SK-N-SH (cell line): ENCODE measurements around the gene SHPK. TPM values are rescaled to one million over a fixed set of nuclear protein-coding genes. Genes with fewer than 3 reads are reported as not detected.

Experiments used
- CTCF ChIA-PET: fragments of 300-600, 350-600 bp; formaldehyde crosslinking; extraction: SDS; loops from one replicate; lab custom pipeline; 2021; lab: Yijun Ruan, JAX
- POLR2A ChIA-PET: fragments of 350-600 bp; sonication (Branson Sonifier 250); formaldehyde crosslinking; extraction: SDS; loops from one replicate; lab custom pipeline; 2020; ENCODE audit warnings: antibody characterized with exemption, inconsistent platforms; lab: Yijun Ruan, JAX
- DNase-seq: peaks from one replicate; pipeline ENCODE4 v3.0.0; 2012
- H2AFZ ChIP-seq: fragments of 200-600 bp; sonication (generic); 2 replicates; pipeline ENCODE4 v1.8.1; 2016; ENCODE audit warnings: antibody characterized with exemption, mild to moderate bottlenecking, low read depth
- H3F3A ChIP-seq: fragments of 200-600 bp; sonication (generic); replicated peaks from 2 replicates; pipeline ENCODE3; 2016; ENCODE audit warnings: antibody characterized with exemption, mild to moderate bottlenecking; ENCODE audit not compliant: insufficient read depth
- H3K27ac ChIP-seq, 2 experiments: fragments of 200-500 bp in 1 of 2; fragments of 200-600 bp in 1 of 2; sonication (Bioruptor generic) in 1 of 2; sonication (generic), shearing (Covaris generic) in 1 of 2; 2 replicates each; pipeline versions ENCODE4 v1.5.1 to v1.6.1; 2014 to 2016; ENCODE audit warnings: low read depth in 2 of 2, inconsistent platforms in 1 of 2, low read length in 1 of 2, mild to moderate bottlenecking in 1 of 2, mixed read lengths in 1 of 2
- H3K27me3 ChIP-seq: fragments of 200-600 bp; sonication (generic), shearing (Covaris generic); 2 replicates; pipeline ENCODE4 v1.6.1; 2016; ENCODE audit warnings: mixed run types; ENCODE audit not compliant: insufficient read depth
- H3K36me3 ChIP-seq, 2 experiments: fragments of 200-500 bp in 1 of 2; fragments of 200-600 bp in 1 of 2; sonication (Bioruptor generic) in 1 of 2; sonication (generic) in 1 of 2; replicated peaks in 1 of 2; 2 replicates each; pipeline versions ENCODE3 to v1.5.1; 2014 to 2016; ENCODE audit warnings: low read length in 1 of 2, mild to moderate bottlenecking in 1 of 2; ENCODE audit not compliant: insufficient read depth in 2 of 2, control insufficient read depth in 1 of 2
- H3K4me1 ChIP-seq, 2 experiments: fragments of 200-500 bp in 1 of 2; fragments of 200-600 bp in 1 of 2; sonication (Bioruptor generic) in 1 of 2; sonication (generic), shearing (Covaris generic) in 1 of 2; 2 replicates each; pipeline versions ENCODE4 v1.5.1 to v1.6.1; 2014 to 2016; ENCODE audit warnings: low read depth in 1 of 2, low read length in 1 of 2, mixed run types in 1 of 2; ENCODE audit not compliant: insufficient read depth in 2 of 2, control insufficient read depth in 1 of 2
- H3K4me2 ChIP-seq: fragments of 200-600 bp; sonication (generic), shearing (Covaris generic); 2 replicates; pipeline ENCODE4 v1.6.1; 2017; ENCODE audit warnings: mixed run types
- H3K4me3 ChIP-seq, 2 experiments: fragments of 200-500 bp in 1 of 2; fragments of 200-600 bp in 1 of 2; sonication (Bioruptor generic) in 1 of 2; sonication (generic), shearing (Covaris generic) in 1 of 2; 2 replicates each; pipeline versions ENCODE4 v1.5.1 to v1.8.1; 2014 to 2016; ENCODE audit warnings: low read depth in 2 of 2, inconsistent platforms in 1 of 2, low read length in 1 of 2, mild to moderate bottlenecking in 1 of 2, mixed read lengths in 1 of 2, moderate library complexity in 1 of 2
- H3K79me2 ChIP-seq: fragments of 200-600 bp; sonication (generic); 2 replicates; pipeline ENCODE4 v1.8.1; 2017; ENCODE audit warnings: mild to moderate bottlenecking; ENCODE audit not compliant: insufficient read depth
- H3K9ac ChIP-seq: fragments of 200-600 bp; sonication (generic); 2 replicates; pipeline ENCODE4 v1.6.1; 2017; ENCODE audit warnings: mixed run types
- H3K9me2 ChIP-seq: fragments of 200-600 bp; sonication (generic); 2 replicates; pipeline ENCODE4 v1.6.1; 2017; ENCODE audit warnings: mixed run types
- H3K9me3 ChIP-seq: fragments of 200-600 bp; sonication (generic); 2 replicates; pipeline ENCODE4 v1.6.1; 2017; ENCODE audit warnings: mixed run types, mild to moderate bottlenecking, moderate library complexity
- H4K20me1 ChIP-seq: fragments of 200-600 bp; sonication (generic); 2 replicates; pipeline ENCODE4 v1.6.1; 2017; ENCODE audit warnings: mild to moderate bottlenecking, mixed run types; ENCODE audit not compliant: insufficient read depth
- CHD2 ChIP-seq: fragments of 150-350 bp; IDR thresholded peaks from 2 replicates; pipeline ENCODE4 v1.6.1; 2018; ENCODE audit warnings: low read length; ENCODE audit not compliant: partially characterized antibody
- ELF1 ChIP-seq: IDR thresholded peaks from 2 replicates; pipeline ENCODE4 v1.4.0; 2012
- EZH2phosphoT487 ChIP-seq: fragments of 200-600 bp; sonication (generic); IDR thresholded peaks from 2 replicates; pipeline ENCODE4 v1.6.1; 2017; ENCODE audit warnings: low read depth, mixed run types, mild to moderate bottlenecking, antibody characterized with exemption, moderate library complexity, borderline replicate concordance
- FOXM1 ChIP-seq: IDR thresholded peaks from 2 replicates; pipeline ENCODE4 v1.4.0; 2012; ENCODE audit warnings: low read depth, mild to moderate bottlenecking
- IRF3 ChIP-seq: fragments of 150-350 bp; IDR thresholded peaks from 2 replicates; pipeline ENCODE4 v1.6.1; 2016; ENCODE audit warnings: mild to moderate bottlenecking, low read depth, low read length
- JUND ChIP-seq: IDR thresholded peaks from 2 replicates; pipeline ENCODE4 v1.4.0; 2012
- MEF2A ChIP-seq: IDR thresholded peaks from 2 replicates; pipeline ENCODE4 v1.4.0; 2012; ENCODE audit warnings: low read depth, borderline replicate concordance
- MXI1 ChIP-seq: IDR thresholded peaks from 2 replicates; pipeline ENCODE4 v1.6.1; 2012; ENCODE audit warnings: mild to moderate bottlenecking, low read depth, low read length, improper control_type of control experiment
- NRF1 ChIP-seq: IDR thresholded peaks from 2 replicates; pipeline ENCODE4 v1.6.1; 2012; ENCODE audit warnings: low read depth, mild to moderate bottlenecking, low read length
- PBX3 ChIP-seq: IDR thresholded peaks from 2 replicates; pipeline ENCODE4; 2012
- RAD21 ChIP-seq: IDR thresholded peaks from 2 replicates; pipeline ENCODE4 v1.6.1; 2012; ENCODE audit warnings: mild to moderate bottlenecking, low read length
- RCOR1 ChIP-seq: fragments of 150-350 bp; IDR thresholded peaks from 2 replicates; pipeline ENCODE4 v1.6.1; 2017; ENCODE audit warnings: antibody characterized with exemption, low read length
- RFX5 ChIP-seq: IDR thresholded peaks from 2 replicates; pipeline ENCODE4 v1.6.1; 2012; ENCODE audit warnings: mild to moderate bottlenecking, improper control_type of control experiment, low read length
- RXRA ChIP-seq: IDR thresholded peaks from 2 replicates; pipeline ENCODE4 v1.4.0; 2012; ENCODE audit warnings: low read depth, mild to moderate bottlenecking, borderline replicate concordance
- SMC3 ChIP-seq: IDR thresholded peaks from 2 replicates; pipeline ENCODE4 v1.6.1; 2012; ENCODE audit warnings: low read depth, low read length, improper control_type of control experiment
- TCF12 ChIP-seq: IDR thresholded peaks from 2 replicates; pipeline ENCODE4 v1.4.0; 2012
- USF1 ChIP-seq: IDR thresholded peaks from 2 replicates; pipeline ENCODE4 v1.4.0; 2012; ENCODE audit warnings: low read depth, borderline replicate concordance
- USF2 ChIP-seq: fragments of 150-350 bp; IDR thresholded peaks from 2 replicates; pipeline ENCODE4 v1.6.1; 2017; ENCODE audit warnings: antibody characterized with exemption, low read length, low read depth, borderline replicate concordance
- WGBS: methylation state at CpG from one replicate; pipeline ENCODE4 v1.1.6; 2017; ENCODE audit warnings: low lambda C conversion rate; 5-methylcytosine and 5-hydroxymethylcytosine counted together
- polyA plus RNA-seq, 3 experiments: library from polyadenylated mRNA; depleted of rRNA; stranded (reverse); fragments of >200 nt; gene quantifications; 2 replicates each; pipeline ENCODE4 v1.2.3, GENCODE V29; 2012

Gene SHPK
- polyA plus RNA-seq, 1 of the 3 experiments (the other 2 are of a cell fraction): 9.0 TPM

GRCh38 chr17:3639981-3640596 is 4.0 kb upstream of the SHPK start:
- POLR2A ChIA-PET: no interaction called here
- no peak overlapping the region for H2AFZ ChIP-seq

GRCh38 chr17:3636908-3637373 is 891 bp upstream of the SHPK start:
- Histone ChIP-seq H3K27ac (peak overlapping the region in 1 of 2 experiments; percentile 97; a peak in 3 of 4 replicates), H4K20me1 (no peaks in the 10 kb centered on the region), H3F3A (no peaks in the 10 kb centered on the region), H3K4me2 (peak overlapping the region; percentile 95), H3K9me2 (no peaks in the 10 kb centered on the region), H3K36me3 (no peaks in the 10 kb centered on the region), H2AFZ (peak overlapping the region; percentile 95; the same call in 1 of the 2 replicates), H3K79me2 (peaks cover 37% of the 10 kb centered on the region), H3K4me1 (peaks cover 0 to 4% of the 10 kb centered on the region in 2 experiments; a peak in 1 of 4 replicates), H3K9me3 (no peaks in the 10 kb centered on the region), H3K27me3 (no peaks in the 10 kb centered on the region), H3K9ac (peak overlapping the region; percentile 94), H3K4me3 (peak overlapping the region; percentile 83 to 94)
- ChIA-PET CTCF (interaction anchor here (1.1 to 1.6 kb wide), 4 partner anchors 10 to 43 kb away, joined by 3 to 8 read pairs (median 4); no protein-coding TSS in a partner anchor), POLR2A (interaction anchor here (1.1 to 1.3 kb wide), 3 partner anchors 9 to 30 kb away, joined by 4 to 10 read pairs (median 5); partner anchors contain the start of gene TAX1BP3)
- TF ChIP-seq PBX3 (no peak), IRF3 (no peak), MEF2A (no peak), ELF1 (peak; percentile 2; the same call in 1 of the 2 replicates), JUND (no peak), RXRA (no peak), USF1 (no peak), NRF1 (no peak), EZH2phosphoT487 (no peak), TCF12 (no peak), MXI1 (0 out of 2 replicates have a peak, but pooled peaks have one; percentile 20), RAD21 (no peak), SMC3 (no peak), RCOR1 (no peak), RFX5 (no peak), CHD2 (no peak), FOXM1 (no peak), USF2 (no peak)
- DNase-seq: no peak
- WGBS: 2% methylated on average over 14 of the region's 31 CpGs

More at GRCh38 chr17:3639981-3640596, 4.0 kb upstream of the SHPK start:
- H3K4me3 ChIP-seq: no peak overlapping the region
- peak overlapping the region in 1 of 2 experiments; percentile 23; a peak in 1 of 4 replicates for H3K27ac ChIP-seq
- no peaks in the 10 kb centered on the region for H3K36me3 ChIP-seq
- peaks cover 0 to 4% of the 10 kb centered on the region in 2 experiments; a peak in 1 of 4 replicates for H3K4me1 ChIP-seq
- H3K9ac ChIP-seq: no peak overlapping the region
- no peaks in the 10 kb centered on the region for H3K9me3 ChIP-seq
- H3F3A ChIP-seq: no peaks in the 10 kb centered on the region
- no peak overlapping the region for H3K4me2 ChIP-seq
- no peaks in the 10 kb centered on the region for H3K27me3 ChIP-seq
- DNase-seq: no peak
- CTCF ChIA-PET: interaction anchor here (1.5 kb wide), 1 partner anchor 42 kb away, joined by 3 read pairs; no protein-coding TSS in a partner anchor
- H3K79me2 ChIP-seq: peaks cover 9% of the 10 kb centered on the region
- H3K9me2 ChIP-seq: no peaks in the 10 kb centered on the region
- no peaks in the 10 kb centered on the region for H4K20me1 ChIP-seq
- peak; percentile 32; the same call in 1 of the 2 replicates for TF ChIP-seq TCF12
- TF ChIP-seq MEF2A: no peak
- 67% methylated on average over 7 of the region's 7 CpGs for WGBS
